ENCODE measurements around the gene ZDHHC8.

GRCh38 chr22:20107951-20108756, 23.4 kb upstream of the ZDHHC8 start:
- no peak for TF ChIP-seq CTCF (IDR thresholded peaks at IDR 0.05 in 8 of 11, conservative IDR thresholded peaks at IDR 0.05 in 3 of 11)
- no peak for TF ChIP-seq POLR2A (IDR thresholded peaks at IDR 0.05)
